ENCODE data around the gene CCBE1.

DNA sequence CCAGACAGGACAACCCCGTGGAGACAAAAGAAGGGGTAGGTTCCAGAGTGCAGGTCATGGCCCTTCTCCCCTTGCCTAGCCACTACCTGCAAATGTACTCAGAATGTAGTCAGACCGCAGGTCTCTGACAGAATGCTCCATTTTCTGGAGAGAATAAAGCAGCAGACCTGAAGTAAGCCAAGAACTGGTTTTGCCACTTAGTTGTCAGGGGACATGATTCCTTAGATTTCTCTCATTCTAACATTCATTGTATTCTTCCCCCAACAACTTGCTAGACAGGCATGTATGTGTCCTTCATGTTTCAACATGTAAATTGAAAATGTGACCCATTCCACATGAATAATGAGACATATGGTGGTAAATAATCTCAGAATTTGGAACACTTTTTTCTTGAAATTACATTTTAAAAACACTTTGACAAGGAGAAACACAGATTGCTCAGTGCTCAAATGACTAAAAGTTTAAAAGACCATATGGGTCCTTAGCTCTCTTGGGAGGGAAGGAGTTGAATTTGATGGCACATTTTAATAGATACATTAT lies 142.4 kb downstream of the CCBE1 start:
- TF ChIP-seq EP300 (conservative IDR thresholded peaks at IDR 0.05; ENCODE audit: poor library complexity, severe bottlenecking) (no peak), EZH2 (IDR thresholded peaks at IDR 0.05; ENCODE audit: borderline replicate concordance, insufficient read depth, low read length, poor library complexity, severe bottlenecking) (no peak), RAD21 (conservative IDR thresholded peaks at IDR 0.05) (no peak)
- TF ChIP-seq, protein P1, sequence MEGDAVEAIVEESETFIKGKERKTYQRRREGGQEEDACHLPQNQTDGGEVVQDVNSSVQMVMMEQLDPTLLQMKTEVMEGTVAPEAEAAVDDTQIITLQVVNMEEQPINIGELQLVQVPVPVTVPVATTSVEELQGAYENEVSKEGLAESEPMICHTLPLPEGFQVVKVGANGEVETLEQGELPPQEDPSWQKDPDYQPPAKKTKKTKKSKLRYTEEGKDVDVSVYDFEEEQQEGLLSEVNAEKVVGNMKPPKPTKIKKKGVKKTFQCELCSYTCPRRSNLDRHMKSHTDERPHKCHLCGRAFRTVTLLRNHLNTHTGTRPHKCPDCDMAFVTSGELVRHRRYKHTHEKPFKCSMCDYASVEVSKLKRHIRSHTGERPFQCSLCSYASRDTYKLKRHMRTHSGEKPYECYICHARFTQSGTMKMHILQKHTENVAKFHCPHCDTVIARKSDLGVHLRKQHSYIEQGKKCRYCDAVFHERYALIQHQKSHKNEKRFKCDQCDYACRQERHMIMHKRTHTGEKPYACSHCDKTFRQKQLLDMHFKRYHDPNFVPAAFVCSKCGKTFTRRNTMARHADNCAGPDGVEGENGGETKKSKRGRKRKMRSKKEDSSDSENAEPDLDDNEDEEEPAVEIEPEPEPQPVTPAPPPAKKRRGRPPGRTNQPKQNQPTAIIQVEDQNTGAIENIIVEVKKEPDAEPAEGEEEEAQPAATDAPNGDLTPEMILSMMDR (IDR thresholded peaks at IDR 0.05; ENCODE audit: poor library complexity, severe bottlenecking) = no peak
- TF ChIP-seq, protein P2, sequence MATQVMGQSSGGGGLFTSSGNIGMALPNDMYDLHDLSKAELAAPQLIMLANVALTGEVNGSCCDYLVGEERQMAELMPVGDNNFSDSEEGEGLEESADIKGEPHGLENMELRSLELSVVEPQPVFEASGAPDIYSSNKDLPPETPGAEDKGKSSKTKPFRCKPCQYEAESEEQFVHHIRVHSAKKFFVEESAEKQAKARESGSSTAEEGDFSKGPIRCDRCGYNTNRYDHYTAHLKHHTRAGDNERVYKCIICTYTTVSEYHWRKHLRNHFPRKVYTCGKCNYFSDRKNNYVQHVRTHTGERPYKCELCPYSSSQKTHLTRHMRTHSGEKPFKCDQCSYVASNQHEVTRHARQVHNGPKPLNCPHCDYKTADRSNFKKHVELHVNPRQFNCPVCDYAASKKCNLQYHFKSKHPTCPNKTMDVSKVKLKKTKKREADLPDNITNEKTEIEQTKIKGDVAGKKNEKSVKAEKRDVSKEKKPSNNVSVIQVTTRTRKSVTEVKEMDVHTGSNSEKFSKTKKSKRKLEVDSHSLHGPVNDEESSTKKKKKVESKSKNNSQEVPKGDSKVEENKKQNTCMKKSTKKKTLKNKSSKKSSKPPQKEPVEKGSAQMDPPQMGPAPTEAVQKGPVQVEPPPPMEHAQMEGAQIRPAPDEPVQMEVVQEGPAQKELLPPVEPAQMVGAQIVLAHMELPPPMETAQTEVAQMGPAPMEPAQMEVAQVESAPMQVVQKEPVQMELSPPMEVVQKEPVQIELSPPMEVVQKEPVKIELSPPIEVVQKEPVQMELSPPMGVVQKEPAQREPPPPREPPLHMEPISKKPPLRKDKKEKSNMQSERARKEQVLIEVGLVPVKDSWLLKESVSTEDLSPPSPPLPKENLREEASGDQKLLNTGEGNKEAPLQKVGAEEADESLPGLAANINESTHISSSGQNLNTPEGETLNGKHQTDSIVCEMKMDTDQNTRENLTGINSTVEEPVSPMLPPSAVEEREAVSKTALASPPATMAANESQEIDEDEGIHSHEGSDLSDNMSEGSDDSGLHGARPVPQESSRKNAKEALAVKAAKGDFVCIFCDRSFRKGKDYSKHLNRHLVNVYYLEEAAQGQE (IDR thresholded peaks at IDR 0.05; ENCODE audit: borderline replicate concordance) = no peak
